HL-60/S4 treated with retinoic acid at 250 ng/mL for 4 days and 3 days (cell line): ENCODE data around the gene DCTN2.
"Not testable (repeated sequence)": the region's sequence is repeated elsewhere in the genome, so short reads cannot be mapped to it uniquely, and the experiment has no call there.

Experiments used
- in situ Hi-C: fragments of 300-500 bp; cut with MboI; formaldehyde crosslinking; loops from 2 replicates; pipeline ENCODE4 v1.7.0; 2022; ENCODE audit warnings: low sequenced_read_pairs

DCTN2 gene

GRCh38 chr12:57577981-57578758 lies 31.2 kb upstream of the DCTN2 start:
- in situ Hi-C loops = no loop called here

DNA sequence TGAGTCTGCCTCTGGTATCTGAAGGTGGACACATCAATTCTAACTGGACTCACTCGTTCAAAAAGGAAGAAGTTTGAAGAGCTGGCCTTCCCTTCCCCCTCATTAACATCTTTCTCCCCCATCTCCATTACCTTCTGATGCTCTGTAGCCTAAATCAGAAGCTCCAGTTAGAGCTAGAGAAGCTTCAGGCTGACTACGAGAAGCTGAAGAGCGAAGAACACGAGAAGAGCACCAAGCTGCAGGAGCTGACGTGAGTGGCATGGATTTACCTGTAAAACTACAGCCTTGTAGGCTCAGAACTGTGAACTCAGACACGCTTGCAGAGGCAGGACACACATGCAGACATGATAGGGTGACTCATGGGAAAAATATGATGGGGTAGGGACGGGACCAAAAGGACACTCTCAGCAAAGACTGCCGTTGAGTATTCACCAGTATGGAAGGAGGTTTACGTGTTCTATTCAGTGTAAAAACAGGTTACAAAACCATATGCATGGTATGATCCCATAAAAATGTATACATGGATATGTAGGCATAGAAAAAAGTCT lies 29.7 kb upstream of the DCTN2 start:
- in situ Hi-C loops = no loop called here

GRCh38 chr12:57575771-57576612 lies 29.0 kb upstream of the DCTN2 start:
- in situ Hi-C loops = no loop called here

- in situ Hi-C loops = no loop called here
Observed at GRCh38 chr12:57574795-57575194, 27.8 kb upstream of the DCTN2 start.

GRCh38 chr12:57571926-57572762 lies 25.2 kb upstream of the DCTN2 start:
- in situ Hi-C loops = no loop called here

- in situ Hi-C loops = not testable (repeated sequence)
Observed at GRCh38 chr12:57570438-57570837, 23.4 kb upstream of the DCTN2 start.

DNA sequence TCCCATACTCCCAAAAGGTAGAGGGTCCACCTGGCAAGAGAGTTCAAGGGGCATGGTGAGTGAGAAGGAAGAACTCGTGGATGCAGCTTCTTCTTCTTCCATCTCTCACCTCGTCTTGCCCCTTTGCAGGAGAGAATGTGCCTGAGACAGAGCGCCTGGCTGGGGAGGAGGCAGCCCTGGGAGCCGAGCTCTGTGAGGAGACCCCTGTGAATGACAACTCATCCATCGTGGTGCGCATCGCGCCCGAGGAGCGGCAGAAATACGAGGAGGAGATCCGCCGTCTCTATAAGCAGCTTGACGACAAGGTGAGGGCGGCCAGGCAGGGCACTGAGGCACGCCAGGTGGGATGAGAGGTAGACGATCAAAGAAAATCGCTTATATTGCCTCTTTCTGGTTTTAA lies 22.9 kb upstream of the DCTN2 start:
- in situ Hi-C loops = no loop called here

DNA sequence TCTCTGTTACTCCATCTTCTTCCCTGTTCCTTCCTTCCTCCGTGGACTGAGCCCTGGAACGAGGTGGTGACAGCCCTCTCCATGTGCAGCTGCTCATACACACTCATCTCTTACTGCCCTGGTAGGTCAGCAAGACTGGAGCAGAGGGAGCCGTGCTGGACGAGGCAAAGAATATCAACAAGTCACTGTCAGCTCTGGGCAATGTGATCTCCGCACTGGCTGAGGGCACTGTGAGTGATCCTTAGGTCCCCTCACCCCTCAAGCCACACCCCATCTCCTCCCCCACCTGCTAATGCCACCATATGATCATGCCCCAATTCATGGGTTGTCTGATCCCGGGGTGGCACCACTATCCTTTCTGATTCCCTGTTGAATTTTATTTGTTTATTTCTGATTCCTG lies 21.8 kb upstream of the DCTN2 start:
- in situ Hi-C loops = no loop called here

GRCh38 chr12:57564178-57564740 lies 17.3 kb upstream of the DCTN2 start:
- in situ Hi-C loops = no loop called here

DNA sequence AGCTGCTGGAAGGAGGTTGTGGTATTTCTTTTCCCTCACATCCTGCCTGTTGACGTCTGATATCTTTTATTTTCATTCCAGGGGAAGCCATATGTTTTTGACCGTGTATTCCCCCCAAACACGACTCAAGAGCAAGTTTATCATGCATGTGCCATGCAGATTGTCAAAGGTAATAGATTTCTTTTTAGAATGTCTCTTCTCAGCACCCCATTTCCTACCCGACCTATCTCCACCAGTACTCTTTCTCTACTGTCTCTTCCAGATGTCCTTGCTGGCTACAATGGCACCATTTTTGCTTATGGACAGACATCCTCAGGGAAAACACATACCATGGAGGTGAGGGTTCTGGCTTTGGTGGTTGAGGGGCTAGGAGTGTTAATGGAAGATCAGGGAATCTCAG lies 16.4 kb upstream of the DCTN2 start:
- in situ Hi-C loops = no loop called here

- in situ Hi-C loops = not testable (repeated sequence)
Observed at GRCh38 chr12:57561117-57561516, 14.1 kb upstream of the DCTN2 start.

- in situ Hi-C loops = no loop called here
Observed at GRCh38 chr12:57560516-57560915, 13.5 kb upstream of the DCTN2 start.

- in situ Hi-C loops = no loop called here
Observed at GRCh38 chr12:57558864-57559263, 11.9 kb upstream of the DCTN2 start.

- in situ Hi-C loops = no loop called here
Observed at GRCh38 chr12:57554897-57555296, 7.9 kb upstream of the DCTN2 start.

DNA sequence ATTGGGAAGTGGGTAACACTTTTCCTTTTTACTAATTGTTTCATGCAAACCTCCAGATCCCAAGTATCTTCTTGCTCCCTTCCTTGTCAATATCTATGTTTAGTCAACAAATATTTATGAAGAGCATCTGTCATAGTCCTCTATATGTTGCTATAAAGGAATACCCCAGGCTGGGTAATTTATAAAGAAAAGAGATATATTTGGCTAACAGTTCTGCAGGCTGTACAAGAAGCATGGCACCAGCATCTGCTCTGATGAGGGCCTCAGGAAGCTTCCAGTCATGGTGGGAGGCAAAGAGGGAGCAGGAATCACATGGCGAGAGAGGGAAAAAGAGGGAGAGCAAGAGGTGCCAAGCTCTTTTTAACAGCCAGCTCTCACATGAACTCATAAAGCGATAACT lies 7.5 kb upstream of the DCTN2 start:
- in situ Hi-C loops = no loop called here

DNA sequence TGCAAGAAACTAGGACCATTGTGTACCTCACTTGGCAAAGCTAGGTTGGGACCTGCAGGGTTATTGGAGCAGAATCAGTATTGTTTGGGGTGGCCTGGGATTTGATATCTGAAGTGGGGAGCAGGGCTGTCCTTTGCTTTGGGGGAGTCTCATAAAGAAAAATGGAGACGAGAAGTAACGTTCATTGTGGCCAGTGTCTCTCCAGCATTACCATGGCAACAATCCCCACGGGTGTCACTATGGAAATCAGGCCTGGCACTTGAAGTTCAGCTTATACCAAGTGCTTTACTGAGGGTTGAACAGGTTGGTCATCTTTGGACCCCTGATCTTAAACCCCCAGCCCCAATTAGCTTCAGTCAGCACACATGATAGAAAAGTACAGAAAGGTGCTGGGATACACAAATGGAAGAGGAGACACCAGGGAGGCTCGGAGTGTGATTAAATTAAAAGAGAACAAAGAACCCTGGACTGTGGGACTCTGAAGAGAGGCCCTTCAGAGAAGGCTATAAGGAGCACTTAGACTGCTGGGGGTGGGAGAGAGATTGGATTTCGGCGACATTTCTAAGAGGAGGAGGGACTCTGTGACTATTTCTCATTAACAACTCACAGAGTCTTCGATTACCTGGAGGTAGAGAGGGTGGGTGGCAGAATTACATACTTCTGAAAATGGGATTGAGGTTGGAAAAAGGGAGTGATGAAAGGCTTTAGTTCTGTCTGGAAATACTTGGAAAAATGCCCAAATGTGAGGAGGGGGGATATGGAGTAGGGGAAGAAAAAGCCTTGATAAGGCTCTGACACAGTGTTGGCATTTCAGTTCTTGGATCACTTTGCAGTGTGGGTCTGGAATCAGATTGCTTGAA lies 6.6 kb upstream of the DCTN2 start:
- in situ Hi-C loops = no loop called here

DNA sequence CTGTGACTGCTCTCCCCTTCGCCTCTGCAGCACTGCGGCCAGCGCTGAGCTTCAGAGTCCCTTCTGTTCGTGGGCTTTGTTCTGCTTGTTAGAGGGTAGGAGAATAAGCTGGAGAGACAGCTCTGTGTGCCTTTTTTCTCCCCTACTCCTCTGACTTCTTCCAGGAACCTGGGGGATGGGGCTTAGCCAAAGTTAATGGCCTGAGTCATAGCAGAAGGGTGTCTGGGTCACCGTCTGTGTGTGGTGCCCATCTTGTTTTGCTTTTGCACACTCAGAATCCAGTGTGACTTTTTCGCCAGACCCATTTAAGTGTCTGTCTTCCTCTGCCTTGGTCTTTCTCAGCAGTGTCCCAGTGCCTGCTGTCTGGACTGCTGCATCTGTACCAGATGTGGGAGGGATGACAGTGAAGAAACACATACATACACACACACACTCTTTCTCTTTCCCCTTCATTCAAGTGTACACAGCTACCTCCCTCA lies 5.9 kb upstream of the DCTN2 start:
- in situ Hi-C loops = no loop called here

DNA sequence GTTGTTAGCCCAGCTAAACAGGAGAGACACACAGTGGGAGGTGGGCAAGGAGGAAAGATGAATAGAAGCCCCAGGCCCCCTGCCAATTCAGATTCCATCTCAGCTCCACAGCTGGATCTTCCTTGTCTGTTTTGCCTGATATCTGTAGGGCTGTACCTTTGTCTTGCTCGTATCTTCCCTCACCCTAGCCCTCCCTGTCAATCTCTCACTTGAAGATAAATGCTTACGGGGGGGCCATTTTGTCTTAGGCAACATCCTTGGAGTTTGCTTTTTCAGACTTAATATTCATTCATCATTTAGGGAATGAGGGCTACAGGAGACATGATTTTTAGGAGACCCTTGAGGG lies 5.3 kb upstream of the DCTN2 start:
- in situ Hi-C loops = no loop called here

DNA sequence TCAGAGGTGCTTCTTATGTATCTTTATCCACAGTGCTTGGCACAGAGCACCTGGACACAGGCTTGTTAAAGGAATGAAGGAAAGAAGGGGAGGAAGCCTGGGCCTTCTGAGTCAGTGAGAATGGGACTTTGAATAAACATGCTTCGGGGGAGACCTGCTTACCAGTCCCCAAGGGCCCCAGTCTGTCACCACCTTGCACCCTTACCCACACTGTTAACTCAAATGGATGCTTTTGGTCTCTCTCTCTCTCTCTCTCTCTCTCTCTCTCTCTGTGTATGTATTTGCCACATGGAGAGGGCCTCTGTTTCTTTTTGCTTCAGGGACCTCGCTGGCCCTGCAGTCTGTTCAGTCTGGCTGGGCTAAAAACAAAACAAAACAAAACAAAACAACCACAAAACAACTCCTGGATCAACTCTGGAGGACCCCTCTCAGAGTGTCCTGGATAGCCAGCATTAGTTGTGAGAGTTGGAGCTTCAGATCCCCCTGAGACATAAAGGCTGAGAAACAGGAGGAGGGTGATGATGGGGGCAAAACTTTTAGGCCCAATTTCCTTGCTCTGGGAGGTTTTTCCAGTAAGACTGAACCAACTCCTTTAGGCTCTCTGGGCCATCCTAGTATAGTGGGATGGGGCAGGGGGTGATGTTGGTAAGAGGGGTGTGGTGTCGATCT lies 4.8 kb upstream of the DCTN2 start:
- in situ Hi-C loops = no loop called here
